Caco-2 (cell line): ENCODE measurements around the gene PRSS38. TPM values are rescaled to one million over a fixed set of nuclear protein-coding genes. Genes with fewer than 3 reads are reported as not detected.

Experiments
- BruUV-seq: library from RNA; stranded (reverse); fragments of 400-500 nt; replicated peaks from 2 replicates; lab custom pipeline; 2021; lab: Mats Ljungman, UMichigan
- CTCF ChIA-PET: fragments of 300-600 bp; sonication (Branson Sonifier 250); formaldehyde crosslinking; loops from one replicate; lab custom pipeline; 2022; ENCODE audit warnings: antibody characterized with exemption; lab: Charles Lee
- POLR2A ChIA-PET: fragments of 300-600 bp; sonication (Branson Sonifier 250); formaldehyde crosslinking; loops from one replicate; lab custom pipeline; 2022; ENCODE audit warnings: antibody characterized with exemption; lab: Charles Lee
- DNase-seq, 2 experiments: peaks; one replicate each; pipeline versions ENCODE4 v3.0.0 to v3.0.0-alpha.2; 2020 to 2022
- H3K27me3 ChIP-seq: replicated peaks from 2 replicates; pipeline ENCODE4 v1.6.0; 2011; ENCODE audit warnings: low read length; ENCODE audit not compliant: control insufficient read depth, insufficient read depth
- H3K36me3 ChIP-seq: 2 replicates; pipeline ENCODE4 v1.5.1; 2011; ENCODE audit warnings: low read length; ENCODE audit not compliant: control insufficient read depth, insufficient read depth
- H3K4me1 ChIP-seq: fragments of 250-450 bp; sonication (Bioruptor Pico); 2 replicates; pipeline ENCODE4 v1.5.1; 2020; ENCODE audit warnings: mild to moderate bottlenecking
- H3K4me3 ChIP-seq: 2 replicates; pipeline ENCODE4 v1.5.1; 2011; ENCODE audit warnings: low read depth, mild to moderate bottlenecking, control low read depth, low read length
- H3K9me3 ChIP-seq: fragments of 250-450 bp; sonication (Bioruptor Pico); 2 replicates; pipeline ENCODE4 v1.5.1; 2020; ENCODE audit warnings: mild to moderate bottlenecking, moderate library complexity
- H3K27ac Mint-ChIP-seq: one replicate; pipeline ENCODE4 v1.8.0; 2022; ENCODE audit warnings: mixed read lengths; ENCODE audit not compliant: unreplicated experiment
- H3K27me3 Mint-ChIP-seq: one replicate; pipeline ENCODE4 v1.8.0; 2022; ENCODE audit warnings: mixed read lengths; ENCODE audit not compliant: insufficient read depth, unreplicated experiment
- H3K36me3 Mint-ChIP-seq: one replicate; pipeline ENCODE4 v1.8.0; 2022; ENCODE audit warnings: mild to moderate bottlenecking, mixed read lengths; ENCODE audit not compliant: insufficient read depth, unreplicated experiment
- H3K4me1 Mint-ChIP-seq: one replicate; pipeline ENCODE4 v1.8.0; 2022; ENCODE audit warnings: low read depth, mixed read lengths; ENCODE audit not compliant: unreplicated experiment
- H3K4me3 Mint-ChIP-seq: one replicate; pipeline ENCODE4 v1.8.0; 2022; ENCODE audit warnings: mild to moderate bottlenecking, moderate library complexity, mixed read lengths; ENCODE audit not compliant: unreplicated experiment
- H3K9me3 Mint-ChIP-seq: one replicate; pipeline ENCODE4 v1.8.0; 2022; ENCODE audit warnings: mixed read lengths; ENCODE audit not compliant: unreplicated experiment
- CTCF ChIP-seq, 2 experiments: fragments of 200-600 bp in 1 of 2; IDR thresholded peaks; 1 replicate in 1 of 2; 2 replicates in 1 of 2; pipeline versions ENCODE4 v1.5.1 to v1.8.0; 2011 to 2022; ENCODE audit warnings: antibody characterized with exemption in 1 of 2, control low read depth in 1 of 2, inconsistent platforms in 1 of 2, low read depth in 1 of 2, low read length in 1 of 2, mild to moderate bottlenecking in 1 of 2, moderate library complexity in 1 of 2; ENCODE audit not compliant: insufficient read depth in 1 of 2, severe bottlenecking in 1 of 2, unreplicated experiment in 1 of 2
- intact Hi-C: fragments of 100-400 bp; cut with micrococcal nuclease; formaldehyde crosslinking; loops from one replicate; pipeline ENCODE4 v1.10.0; 2022; ENCODE audit not compliant: unreplicated experiment
- total RNA-seq: library from RNA; stranded (reverse); gene quantifications from 2 replicates; pipeline ENCODE4 v1.2.3, GENCODE V29; 2022

The PRSS38 gene
- total RNA-seq, 1 experiment from 2014 or later = not detected

- no peak for DNase-seq
- Mint-ChIP-seq H3K9me3 (no peaks in the 10 kb centered on the region), H3K4me3 (no peak overlapping the region), H3K27me3 (peaks cover 6% of the 10 kb centered on the region), H3K4me1 (peaks cover 6% of the 10 kb centered on the region), H3K36me3 (no peaks in the 10 kb centered on the region), H3K27ac (no peak overlapping the region)
- no peak for TF ChIP-seq CTCF (IDR thresholded peaks at IDR 0.05; ENCODE audit: insufficient read depth in 1 of 2, low read depth in 1 of 2, low read length in 1 of 2, severe bottlenecking in 1 of 2, unreplicated experiment in 1 of 2)
- BruUV-seq = no TSS peak
- intact Hi-C loops = no loop called here
- Histone ChIP-seq H3K36me3 (no peaks in the 10 kb centered on the region), H3K9me3 (no peaks in the 10 kb centered on the region), H3K27me3 (no peaks in the 10 kb centered on the region), H3K4me3 (no peak overlapping the region), H3K4me1 (peaks cover 17% of the 10 kb centered on the region; the same call in 1 of the 2 replicates)
- ChIA-PET CTCF (interaction anchor here (0.6 kb wide), 1 partner anchor 27 kb away, joined by 3 read pairs; no protein-coding TSS in a partner anchor), POLR2A (no interaction called here)
Measured at GRCh38 chr1:227790034-227790400, 25.5 kb upstream of the PRSS38 start.

- POLR2A ChIA-PET = no interaction called here
- H3K9me3 Mint-ChIP-seq = no peaks in the 10 kb centered on the region
- peaks cover 6% of the 10 kb centered on the region for H3K27me3 Mint-ChIP-seq
- no peak overlapping the region for H3K4me3 ChIP-seq
- no peaks in the 10 kb centered on the region for H3K36me3 ChIP-seq
- BruUV-seq = no TSS peak
- CTCF ChIA-PET = no interaction called here
- H3K36me3 Mint-ChIP-seq = no peaks in the 10 kb centered on the region
- H3K4me1 Mint-ChIP-seq = peaks cover 6% of the 10 kb centered on the region
- no peaks in the 10 kb centered on the region for H3K9me3 ChIP-seq
- no peaks in the 10 kb centered on the region for H3K27me3 ChIP-seq
- no peak overlapping the region for H3K27ac Mint-ChIP-seq
- peaks cover 17% of the 10 kb centered on the region; the same call in 1 of the 2 replicates for H3K4me1 ChIP-seq
- DNase-seq = no peak
- no peak overlapping the region for H3K4me3 Mint-ChIP-seq
- intact Hi-C loops = no loop called here
- no peak for TF ChIP-seq CTCF (IDR thresholded peaks at IDR 0.05; ENCODE audit: insufficient read depth in 1 of 2, low read depth in 1 of 2, low read length in 1 of 2, severe bottlenecking in 1 of 2, unreplicated experiment in 1 of 2)
Measured at GRCh38 chr1:227790868-227791267, 24.6 kb upstream of the PRSS38 start.

GRCh38 chr1:227791425-227792143 lies 23.9 kb upstream of the PRSS38 start:
- POLR2A ChIA-PET = no interaction called here

More at GRCh38 chr1:227791425-227792143, 23.9 kb upstream of the PRSS38 start:
- Mint-ChIP-seq H3K36me3 (no peaks in the 10 kb centered on the region), H3K9me3 (no peaks in the 10 kb centered on the region), H3K4me3 (no peak overlapping the region), H3K27me3 (peaks cover 3% of the 10 kb centered on the region), H3K4me1 (peaks cover 6% of the 10 kb centered on the region), H3K27ac (no peak overlapping the region)
- intact Hi-C loops = no loop called here
- CTCF ChIA-PET = no interaction called here
- Histone ChIP-seq H3K4me3 (no peak overlapping the region), H3K4me1 (peaks cover 17% of the 10 kb centered on the region; the same call in 1 of the 2 replicates), H3K9me3 (no peaks in the 10 kb centered on the region), H3K36me3 (no peaks in the 10 kb centered on the region), H3K27me3 (no peaks in the 10 kb centered on the region)
- no TSS peak for BruUV-seq
- DNase-seq = no peak
- TF ChIP-seq CTCF (IDR thresholded peaks at IDR 0.05; ENCODE audit: insufficient read depth in 1 of 2, low read depth in 1 of 2, low read length in 1 of 2, severe bottlenecking in 1 of 2, unreplicated experiment in 1 of 2) = no peak
